IPS-15b (cell line): ENCODE measurements around the gene SRCAP.
A peak's percentile ranks its signal among the peaks of the same experiment; 100 is the strongest.

ENCODE experiments used
- H3K27me3 ChIP-seq: one replicate; pipeline ENCODE4 v1.6.1; 2013; ENCODE audit warnings: low read length; ENCODE audit not compliant: control insufficient read depth, insufficient read depth
- H3K36me3 ChIP-seq: one replicate; pipeline ENCODE4 v1.6.1; 2013; ENCODE audit warnings: low read length; ENCODE audit not compliant: control insufficient read depth, insufficient read depth
- H3K4me1 ChIP-seq: one replicate; pipeline ENCODE4 v1.6.1; 2013; ENCODE audit warnings: mild to moderate bottlenecking, low read length; ENCODE audit not compliant: control insufficient read depth, insufficient read depth
- H3K4me3 ChIP-seq: one replicate; pipeline ENCODE4 v1.5.1; 2013; ENCODE audit warnings: low read depth, low read length
- H3K9ac ChIP-seq: one replicate; pipeline ENCODE4 v1.6.1; 2013; ENCODE audit warnings: low read depth, mild to moderate bottlenecking, low read length
- H3K9me3 ChIP-seq: one replicate; pipeline ENCODE4 v1.6.1; 2013; ENCODE audit warnings: mild to moderate bottlenecking, low read length; ENCODE audit not compliant: control insufficient read depth, insufficient read depth

SRCAP gene

DNA sequence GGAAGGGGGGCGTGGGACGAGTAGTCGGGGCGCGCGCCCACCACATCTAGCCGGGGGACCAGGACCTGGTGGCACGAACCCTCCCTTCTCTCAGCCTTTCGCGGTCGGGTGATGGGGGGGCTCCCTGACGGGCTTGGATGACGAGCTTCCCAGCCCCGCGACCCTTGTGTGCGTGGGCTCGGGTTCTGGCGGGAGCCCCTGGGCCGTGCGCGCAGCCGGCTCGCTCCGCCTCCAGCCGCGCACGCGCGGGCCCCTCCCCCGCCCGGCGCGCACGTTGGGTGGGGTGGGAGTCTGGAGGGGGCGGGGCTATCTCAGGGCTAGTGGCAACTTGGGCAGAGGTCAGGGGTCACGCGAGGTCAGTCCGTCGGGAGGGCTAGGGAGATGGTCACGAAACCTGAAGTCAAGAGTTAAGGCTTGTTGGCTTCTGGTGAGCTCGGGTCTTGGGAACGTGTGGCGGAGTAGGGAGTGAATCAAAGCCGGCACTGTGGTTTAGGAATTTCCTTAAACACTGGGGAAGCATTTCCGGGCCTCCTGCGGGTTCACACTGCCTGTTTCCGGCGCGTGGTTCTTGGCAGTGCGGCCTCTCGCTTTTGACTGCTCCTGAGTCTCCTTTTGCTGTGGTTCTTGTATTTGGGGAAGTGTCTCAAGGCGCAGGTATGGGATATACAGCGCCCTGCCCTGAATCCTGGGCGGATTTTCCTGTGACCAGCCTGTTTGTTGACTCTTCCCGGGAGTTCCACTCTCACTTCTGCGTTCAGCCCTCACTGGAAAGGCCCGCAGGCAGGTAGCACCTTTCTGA, at the start of gene SRCAP:
Gene SRCAP, plus strand, starts transcription at position 356 of the 799 bp plus-strand sequence. CDS start 1,654 bp downstream, outside the sequence.
- Histone ChIP-seq H3K4me3 (peak within 1 kb of the TSS; percentile 96), H3K27me3 (peaks cover 31% of the 10 kb centered on the region), H3K36me3 (peaks cover 15% of the 10 kb centered on the region), H3K9ac (peak within 1 kb of the TSS; percentile 100), H3K9me3 (no peaks in the 10 kb centered on the region), H3K4me1 (no peaks in the 10 kb centered on the region)

DNA sequence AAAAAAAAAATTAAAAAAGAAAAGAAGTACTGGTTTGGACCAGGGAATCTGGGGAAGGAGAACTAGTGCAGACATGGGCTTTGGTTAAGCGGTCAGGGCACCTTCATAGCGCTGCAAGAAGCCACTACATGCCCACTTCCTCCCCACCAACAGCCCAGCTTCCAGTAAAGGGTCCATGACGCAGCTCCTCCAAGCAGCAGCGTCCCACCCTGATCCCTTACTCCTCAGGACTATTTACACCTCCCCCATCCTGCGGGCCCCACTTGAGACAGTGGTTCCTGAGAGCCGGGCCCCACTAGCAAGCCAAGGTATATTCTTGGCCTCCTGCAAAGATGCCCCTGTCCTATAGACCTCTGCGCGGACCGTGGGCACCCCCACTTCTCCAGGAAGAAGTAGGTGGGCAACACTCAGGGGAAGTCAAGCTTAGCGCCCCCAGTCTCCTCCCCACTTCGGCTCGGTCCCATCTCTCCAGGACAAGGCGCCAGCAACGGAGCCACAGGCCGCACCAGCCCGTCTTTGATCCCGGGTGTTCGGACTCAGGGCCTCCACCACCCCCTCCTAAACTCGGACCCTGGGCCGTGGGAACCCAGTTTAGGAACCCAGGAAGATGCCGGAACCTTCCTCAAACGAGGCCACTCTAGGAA, 49.1 kb upstream of the SRCAP start:
- peak overlapping the region; percentile 70 for H3K4me3 ChIP-seq

DNA sequence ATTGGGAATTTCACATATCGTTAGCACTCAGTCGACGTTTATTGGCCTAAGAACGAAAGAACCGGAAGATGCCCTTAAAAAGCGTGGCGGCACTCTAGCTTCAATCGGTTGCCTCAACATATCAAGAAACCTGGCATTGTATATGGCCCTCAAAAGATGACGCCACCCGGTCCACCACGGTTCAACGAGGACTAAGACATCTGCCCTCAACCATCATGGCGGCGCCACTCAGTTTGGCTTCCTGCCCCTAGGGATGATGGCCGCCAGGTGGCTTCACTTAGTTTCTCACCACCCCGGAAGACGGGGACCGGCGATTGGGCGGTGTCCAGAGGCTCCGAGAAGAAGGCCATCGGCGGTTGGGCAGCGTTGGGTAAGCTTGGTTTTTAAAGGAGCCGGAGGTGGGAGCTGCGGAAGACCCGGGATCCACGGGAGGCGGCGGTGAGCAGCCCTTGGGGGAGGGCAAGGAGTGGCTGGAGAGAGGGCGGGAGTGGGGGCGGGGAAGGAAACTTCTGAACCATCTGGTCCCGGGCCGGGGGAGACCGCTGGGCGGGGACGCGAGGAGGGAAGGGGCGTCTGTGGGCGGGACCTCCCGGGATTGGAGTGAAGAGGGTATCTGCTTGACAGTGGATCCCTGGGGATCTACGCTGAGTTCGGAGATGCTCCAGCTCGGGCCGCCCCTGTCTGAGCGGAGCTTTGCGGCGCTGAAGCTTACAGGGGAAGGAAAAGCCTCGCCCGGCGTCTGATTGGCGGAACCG, 48.4 kb upstream of the SRCAP start, which contains the start of gene PRR14:
Gene PRR14, plus strand, starts transcription at position 592 of the 755 bp plus-strand sequence. CDS start 686 bp downstream, outside the sequence.
- Histone ChIP-seq H3K9ac (peak within 1 kb of the TSS; percentile 85), H3K4me3 (peak within 1 kb of the TSS; percentile 84)

More for the DNA sequence above, 49.1 kb upstream of the SRCAP start:
- Histone ChIP-seq H3K4me1 (no peaks in the 10 kb centered on the region), H3K9ac (peak overlapping the region; percentile 85), H3K27me3 (peaks cover 13% of the 10 kb centered on the region), H3K36me3 (peaks cover 2% of the 10 kb centered on the region), H3K9me3 (no peaks in the 10 kb centered on the region)

GRCh38 chr16:30651124-30652004, 47.6 kb upstream of the SRCAP start:
- H3K9me3 ChIP-seq = no peaks in the 10 kb centered on the region
- no peaks in the 10 kb centered on the region for H3K4me1 ChIP-seq
- H3K27me3 ChIP-seq = peaks cover 13% of the 10 kb centered on the region
- peak overlapping the region; percentile 84 for H3K4me3 ChIP-seq
- H3K36me3 ChIP-seq = peaks cover 2% of the 10 kb centered on the region
- peak overlapping the region; percentile 73 for H3K9ac ChIP-seq

More for the DNA sequence above, 48.4 kb upstream of the SRCAP start, which contains the start of gene PRR14:
- peaks cover 2% of the 10 kb centered on the region for H3K36me3 ChIP-seq
- H3K9me3 ChIP-seq = no peaks in the 10 kb centered on the region
- H3K27me3 ChIP-seq = peaks cover 13% of the 10 kb centered on the region
- no peaks in the 10 kb centered on the region for H3K4me1 ChIP-seq

- peaks cover 2% of the 10 kb centered on the region for H3K36me3 ChIP-seq
- peak overlapping the region; percentile 84 for H3K4me3 ChIP-seq
- no peaks in the 10 kb centered on the region for H3K4me1 ChIP-seq
- H3K27me3 ChIP-seq = peaks cover 16% of the 10 kb centered on the region
- H3K9me3 ChIP-seq = no peaks in the 10 kb centered on the region
- H3K9ac ChIP-seq = no peak overlapping the region
Measured at GRCh38 chr16:30652005-30652296, 47.0 kb upstream of the SRCAP start.

DNA sequence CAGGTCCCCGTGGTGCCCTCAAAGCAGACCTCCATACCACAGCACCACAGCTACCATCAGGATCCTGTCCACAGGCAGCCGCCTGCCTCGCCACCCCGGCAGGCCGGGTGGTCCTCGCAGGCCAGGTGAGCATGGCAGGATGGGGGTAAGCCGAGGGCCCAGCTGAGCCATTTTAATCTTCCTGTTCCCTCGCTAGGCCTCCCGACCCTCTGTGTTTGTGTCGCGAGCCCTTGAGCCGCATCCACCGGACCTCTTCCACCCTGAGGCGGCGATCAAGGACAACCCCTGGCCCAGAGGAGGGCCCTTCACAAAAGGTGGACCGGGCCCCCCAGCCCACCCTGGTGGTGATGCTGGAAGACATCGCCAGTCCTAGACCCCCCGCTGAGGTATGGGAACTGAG, 46.3 kb upstream of the SRCAP start:
- H3K27me3 ChIP-seq = peaks cover 19% of the 10 kb centered on the region
- H3K36me3 ChIP-seq = peaks cover 2% of the 10 kb centered on the region
- H3K4me3 ChIP-seq = no peak overlapping the region
- H3K9ac ChIP-seq = no peak overlapping the region
- no peaks in the 10 kb centered on the region for H3K9me3 ChIP-seq
- no peaks in the 10 kb centered on the region for H3K4me1 ChIP-seq

DNA sequence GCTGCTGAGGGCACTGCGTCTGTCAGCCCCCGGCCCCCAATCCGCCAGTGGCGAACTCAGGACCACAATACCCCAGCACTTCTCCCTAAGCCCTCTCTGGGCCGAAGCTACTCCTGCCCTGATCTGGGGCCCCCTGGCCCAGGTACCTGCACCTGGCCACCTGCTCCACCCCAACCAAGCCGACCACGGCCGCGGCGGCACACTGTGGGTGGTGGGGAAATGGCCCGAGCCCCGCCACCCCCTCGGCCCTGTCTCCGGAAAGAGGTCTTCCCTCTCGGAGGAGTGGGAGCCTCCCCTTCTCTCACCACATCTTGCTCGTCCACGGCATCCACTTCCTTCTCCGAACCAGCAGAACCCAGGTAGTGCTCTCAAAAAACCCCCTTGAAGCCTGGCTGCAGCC, 44.1 kb upstream of the SRCAP start:
- no peaks in the 10 kb centered on the region for H3K4me1 ChIP-seq
- H3K4me3 ChIP-seq = no peak overlapping the region
- peaks cover 2% of the 10 kb centered on the region for H3K36me3 ChIP-seq
- H3K27me3 ChIP-seq = peaks cover 19% of the 10 kb centered on the region
- no peak overlapping the region for H3K9ac ChIP-seq
- H3K9me3 ChIP-seq = no peaks in the 10 kb centered on the region

DNA sequence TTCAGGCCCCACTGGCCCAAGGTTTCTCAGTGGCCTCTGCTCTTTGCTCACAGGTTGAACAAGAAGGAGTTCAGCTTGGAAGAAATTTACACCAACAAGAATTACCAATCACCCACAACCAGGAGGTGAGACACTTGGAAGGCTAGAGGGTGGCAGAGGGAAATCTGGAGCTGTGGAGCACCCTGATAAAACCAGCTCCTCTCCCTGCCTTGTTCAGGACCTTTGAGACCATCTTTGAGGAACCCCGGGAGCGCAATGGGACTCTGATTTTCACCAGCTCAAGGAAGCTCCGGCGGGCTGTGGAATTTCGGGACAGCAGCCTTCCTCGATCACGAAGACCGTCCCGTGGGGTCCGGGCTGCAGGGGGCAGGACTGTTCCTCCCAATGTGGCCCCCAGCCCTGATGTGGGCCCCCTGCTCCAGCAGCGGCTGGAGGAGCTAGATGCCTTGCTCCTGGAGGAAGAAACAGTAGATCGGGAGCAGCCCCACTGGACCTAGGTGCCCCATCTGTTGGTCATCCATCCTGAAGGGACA, 43.1 kb upstream of the SRCAP start:
- H3K9ac ChIP-seq = no peak overlapping the region
- no peak overlapping the region for H3K4me3 ChIP-seq
- peaks cover 30% of the 10 kb centered on the region for H3K27me3 ChIP-seq
- H3K4me1 ChIP-seq = no peaks in the 10 kb centered on the region
- H3K9me3 ChIP-seq = no peaks in the 10 kb centered on the region
- peaks cover 2% of the 10 kb centered on the region for H3K36me3 ChIP-seq

DNA sequence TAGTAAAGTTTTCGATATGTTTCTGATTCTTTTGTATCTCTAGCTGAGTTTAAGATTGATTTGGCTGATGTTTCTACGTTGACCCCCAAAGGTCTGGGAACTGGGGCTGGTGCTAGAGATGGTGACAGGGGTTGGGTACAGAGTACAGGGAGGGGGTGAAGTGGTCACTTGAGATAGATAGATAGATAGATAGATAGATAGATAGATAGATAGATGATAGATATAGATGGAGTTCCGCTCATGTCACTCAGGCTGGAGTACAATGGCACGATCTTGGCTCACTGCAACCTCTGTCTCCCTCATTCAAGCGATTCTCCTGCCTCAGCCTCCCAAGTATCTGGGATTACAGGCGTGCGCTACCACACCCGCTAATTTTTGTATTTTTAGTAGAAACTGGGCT, 42.6 kb upstream of the SRCAP start:
- Histone ChIP-seq H3K9me3 (no peaks in the 10 kb centered on the region), H3K9ac (no peak overlapping the region), H3K27me3 (peaks cover 35% of the 10 kb centered on the region), H3K4me3 (no peak overlapping the region), H3K4me1 (no peaks in the 10 kb centered on the region), H3K36me3 (peaks cover 2% of the 10 kb centered on the region)

DNA sequence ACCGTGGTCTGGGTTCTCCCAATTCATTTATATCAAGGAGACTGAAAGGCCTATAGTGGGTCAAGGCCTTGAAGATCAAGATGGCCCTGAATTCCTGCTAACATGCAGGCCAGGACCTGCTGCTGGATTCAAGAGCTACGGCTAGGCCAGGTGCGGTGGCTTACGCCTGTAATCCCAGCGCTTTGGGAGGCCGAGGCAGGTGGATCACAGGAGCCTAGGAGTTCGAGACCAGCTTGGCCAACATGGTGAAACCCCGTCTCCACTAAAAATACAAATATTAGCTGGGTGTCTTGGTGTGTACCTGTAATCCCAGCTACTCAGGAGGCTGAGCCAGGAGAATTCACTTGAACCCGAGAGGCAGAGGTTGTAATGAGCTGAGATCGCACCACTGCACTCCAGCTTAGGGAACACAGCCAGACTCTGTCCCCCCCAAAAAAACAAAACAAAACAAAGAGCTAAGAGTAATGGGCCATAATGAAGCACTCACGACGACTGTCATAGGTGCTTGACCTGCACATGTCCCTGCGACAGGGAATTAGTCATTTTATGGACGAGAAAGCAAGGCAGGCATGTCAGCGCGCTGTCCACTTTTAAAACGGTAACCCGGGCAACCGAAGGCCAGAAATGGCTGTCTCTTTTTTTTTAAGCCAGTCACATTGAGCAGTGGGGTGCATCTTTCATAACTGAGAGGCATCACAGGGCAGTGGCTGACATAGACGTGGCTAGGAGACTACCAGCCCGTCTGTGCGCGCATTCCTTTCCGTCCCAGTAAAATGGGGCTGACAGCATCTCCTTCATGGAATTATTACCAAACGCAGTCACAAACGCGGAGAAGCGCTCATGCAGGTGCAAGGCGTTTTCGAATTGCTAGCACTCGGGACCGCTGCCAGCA, 41.8 kb upstream of the SRCAP start:
- H3K4me3 ChIP-seq = peak overlapping the region; percentile 62
- H3K36me3 ChIP-seq = peaks cover 2% of the 10 kb centered on the region
- no peaks in the 10 kb centered on the region for H3K9me3 ChIP-seq
- H3K9ac ChIP-seq = no peak overlapping the region
- peaks cover 37% of the 10 kb centered on the region for H3K27me3 ChIP-seq
- H3K4me1 ChIP-seq = no peaks in the 10 kb centered on the region
